GM23338 (cell line): Measurements from ENCODE around the gene KAZN. TPM values are rescaled to one million over a fixed set of nuclear protein-coding genes. Genes with fewer than 3 reads are reported as not detected.

Experiments
- ATAC-seq: fragments of 200-7000 bp; cut with Tn5 transposase; 3 replicates; pipeline ENCODE4 v1.9.1; 2020
- DNase-seq: peaks from one replicate; pipeline ENCODE4 v3.0.0-alpha.2; 2015; ENCODE audit warnings: low spot score
- H2AFZ ChIP-seq: fragments of 200-600 bp; sonication (generic); 2 replicates; pipeline ENCODE4 v1.8.0; 2016; ENCODE audit warnings: antibody characterized with exemption, mild to moderate bottlenecking, moderate library complexity
- H3F3A ChIP-seq: fragments of 200-600 bp; sonication (generic); replicated peaks from 2 replicates; pipeline ENCODE4 v1.8.0; 2017; ENCODE audit warnings: antibody characterized with exemption, mixed run types, low read depth
- H3K27ac ChIP-seq: fragments of 200-600 bp; sonication (generic); 2 replicates; pipeline ENCODE4 v1.6.1; 2016; ENCODE audit warnings: low read depth
- H3K27me3 ChIP-seq: fragments of 200-600 bp; sonication (generic); 2 replicates; pipeline ENCODE4 v1.8.0; 2016; ENCODE audit warnings: mild to moderate bottlenecking, mixed run types, moderate library complexity; ENCODE audit not compliant: insufficient read depth
- H3K36me3 ChIP-seq: fragments of 200-600 bp; sonication (generic); 2 replicates; pipeline ENCODE4 v1.8.0; 2016; ENCODE audit warnings: mild to moderate bottlenecking; ENCODE audit not compliant: insufficient read depth
- H3K4me1 ChIP-seq: fragments of 200-600 bp; sonication (generic); 2 replicates; pipeline ENCODE4 v1.8.0; 2016; ENCODE audit warnings: mild to moderate bottlenecking, moderate library complexity; ENCODE audit not compliant: insufficient read depth
- H3K4me2 ChIP-seq: fragments of 200-600 bp; sonication (generic); 2 replicates; pipeline ENCODE4 v1.7.1; 2017; ENCODE audit warnings: mixed run types
- H3K4me3 ChIP-seq: fragments of 200-600 bp; sonication (generic); 2 replicates; pipeline ENCODE4 v1.6.1; 2016; ENCODE audit warnings: mixed run types
- H3K79me2 ChIP-seq: fragments of 200-600 bp; sonication (generic); replicated peaks from 2 replicates; pipeline ENCODE4 v1.8.0; 2017; ENCODE audit warnings: mild to moderate bottlenecking; ENCODE audit not compliant: insufficient read depth
- H3K9me2 ChIP-seq: fragments of 200-600 bp; sonication (generic); 2 replicates; pipeline ENCODE4 v1.8.0; 2017; ENCODE audit not compliant: insufficient read depth
- H4K20me1 ChIP-seq: fragments of 200-600 bp; sonication (generic); replicated peaks from 2 replicates; pipeline ENCODE4 v1.8.0; 2017; ENCODE audit warnings: mild to moderate bottlenecking; ENCODE audit not compliant: insufficient read depth
- H3K27ac Mint-ChIP-seq: 2 replicates; pipeline ENCODE4 v1.8.0; 2020; ENCODE audit warnings: inconsistent platforms, mild to moderate bottlenecking, moderate library complexity, mixed read lengths
- H3K27me3 Mint-ChIP-seq: 3 replicates; pipeline ENCODE4 v1.8.0; 2022; ENCODE audit warnings: low read depth, mild to moderate bottlenecking, moderate library complexity, mixed read lengths, inconsistent platforms; ENCODE audit not compliant: insufficient read depth, poor library complexity
- H3K36me3 Mint-ChIP-seq: 3 replicates; pipeline ENCODE4 v1.8.0; 2021; ENCODE audit warnings: low read depth, mild to moderate bottlenecking, inconsistent platforms, moderate library complexity, mixed read lengths
- H3K4me1 Mint-ChIP-seq: 3 replicates; pipeline ENCODE4 v1.8.0; 2020; ENCODE audit warnings: mild to moderate bottlenecking, inconsistent platforms, mixed read lengths
- H3K4me3 Mint-ChIP-seq: 3 replicates; pipeline ENCODE4 v1.8.0; 2021; ENCODE audit warnings: moderate library complexity, mild to moderate bottlenecking, inconsistent platforms, mixed read lengths
- H3K9me3 Mint-ChIP-seq: 3 replicates; pipeline ENCODE4 v1.8.0; 2020; ENCODE audit warnings: moderate library complexity, mild to moderate bottlenecking, inconsistent platforms, mixed read lengths
- JUNB ChIP-seq: IDR thresholded peaks from one replicate; pipeline ENCODE4 v1.6.1; 2016; ENCODE audit warnings: antibody characterized with exemption; ENCODE audit not compliant: unreplicated experiment
- POLR2AphosphoS5 ChIP-seq: IDR thresholded peaks from 2 replicates; pipeline ENCODE4 v1.6.1; 2016; ENCODE audit warnings: antibody characterized with exemption, low read depth
- ZNF331 ChIP-seq: fragments of 250-450 bp; sonication (Bioruptor Pico); IDR thresholded peaks from 2 replicates; pipeline ENCODE4 v1.5.0; 2020; ENCODE audit warnings: low read depth, mild to moderate bottlenecking, moderate library complexity
- ZNF462 ChIP-seq: fragments of 250-450 bp; sonication (Bioruptor Pico); IDR thresholded peaks from 2 replicates; pipeline ENCODE4 v1.5.0; 2020; ENCODE audit warnings: mild to moderate bottlenecking, moderate library complexity
- polyA plus RNA-seq: library from polyadenylated mRNA; unstranded; fragments of >200 nt; fragmentation: Nextera tagmentation; extraction: Ambion mirVana; gene quantifications from 2 replicates; pipeline ENCODE4 v1.2.1, GENCODE V29; 2016
- total RNA-seq: library from RNA; depleted of rRNA; stranded (reverse); fragments of >200 nt; shearing (Covaris generic); gene quantifications from 2 replicates; pipeline ENCODE4 v1.2.3, GENCODE V29; 2014
- TF ChIP-seq, protein P1 (sequence below): IDR thresholded peaks from one replicate; pipeline ENCODE4 v1.6.1; 2018; ENCODE audit warnings: antibody characterized with exemption; ENCODE audit not compliant: unreplicated experiment

KAZN gene
- total and polyA plus RNA-seq, 2 experiments from 2014 or later: 9.9 to 15.0 TPM

GRCh38 chr1:15068997-15069396 lies 470.5 kb downstream of the KAZN start (continued):
- no peak for TF ChIP-seq ZNF462
- TF ChIP-seq POLR2AphosphoS5: no peak
- no peak for TF ChIP-seq ZNF331 (CRISPR knock-in tag)

DNA sequence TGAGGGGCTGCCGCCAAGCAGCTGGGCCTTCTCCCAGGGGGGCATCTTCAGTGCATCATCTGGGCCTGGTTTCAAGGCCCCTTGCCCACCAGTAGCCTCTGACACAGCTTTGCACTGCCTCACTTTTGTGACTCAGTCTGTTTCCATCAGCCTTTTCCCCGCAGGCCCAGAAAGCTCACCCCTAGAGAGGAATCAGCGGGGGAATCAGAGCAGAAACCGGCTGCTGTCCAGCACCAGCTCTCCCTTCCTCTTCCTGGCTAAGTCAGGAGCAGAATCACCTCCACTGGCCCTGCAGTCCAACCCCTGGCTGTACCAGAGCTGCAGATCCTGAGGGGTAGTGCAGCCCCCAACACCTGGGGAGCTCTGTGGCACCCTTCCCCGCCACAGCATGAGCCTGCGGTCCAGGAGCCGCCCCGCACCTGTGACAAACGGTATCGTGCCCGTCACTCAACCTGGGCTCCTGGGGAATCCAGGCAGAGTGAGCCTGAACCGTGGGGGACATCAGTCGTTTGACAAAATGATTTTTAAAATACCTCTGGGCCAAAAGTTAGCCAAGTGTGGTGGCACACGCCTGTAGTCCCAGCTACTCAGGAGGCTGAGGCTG lies 471.8 kb downstream of the KAZN start:
- ATAC-seq: peak; percentile 42
- H3F3A ChIP-seq: no peaks in the 10 kb centered on the region
- H3K4me3 ChIP-seq: no peak overlapping the region
- no peaks in the 10 kb centered on the region for H4K20me1 ChIP-seq
- Mint-ChIP-seq H3K36me3 (no peaks in the 10 kb centered on the region), H3K9me3 (no peaks in the 10 kb centered on the region), H3K4me1 (no peaks in the 10 kb centered on the region; the same call in 2 of the 3 replicates), H3K27me3 (no peaks in the 10 kb centered on the region), H3K27ac (no peak overlapping the region), H3K4me3 (no peak overlapping the region)
- no peak overlapping the region for H3K27ac ChIP-seq
- H3K9me2 ChIP-seq: no peaks in the 10 kb centered on the region
- no peak overlapping the region for H2AFZ ChIP-seq
- no peaks in the 10 kb centered on the region for H3K27me3 ChIP-seq
- no peaks in the 10 kb centered on the region for H3K79me2 ChIP-seq
- H3K4me1 ChIP-seq: no peaks in the 10 kb centered on the region
- no peak for TF ChIP-seq JUNB
- TF ChIP-seq, protein P1, sequence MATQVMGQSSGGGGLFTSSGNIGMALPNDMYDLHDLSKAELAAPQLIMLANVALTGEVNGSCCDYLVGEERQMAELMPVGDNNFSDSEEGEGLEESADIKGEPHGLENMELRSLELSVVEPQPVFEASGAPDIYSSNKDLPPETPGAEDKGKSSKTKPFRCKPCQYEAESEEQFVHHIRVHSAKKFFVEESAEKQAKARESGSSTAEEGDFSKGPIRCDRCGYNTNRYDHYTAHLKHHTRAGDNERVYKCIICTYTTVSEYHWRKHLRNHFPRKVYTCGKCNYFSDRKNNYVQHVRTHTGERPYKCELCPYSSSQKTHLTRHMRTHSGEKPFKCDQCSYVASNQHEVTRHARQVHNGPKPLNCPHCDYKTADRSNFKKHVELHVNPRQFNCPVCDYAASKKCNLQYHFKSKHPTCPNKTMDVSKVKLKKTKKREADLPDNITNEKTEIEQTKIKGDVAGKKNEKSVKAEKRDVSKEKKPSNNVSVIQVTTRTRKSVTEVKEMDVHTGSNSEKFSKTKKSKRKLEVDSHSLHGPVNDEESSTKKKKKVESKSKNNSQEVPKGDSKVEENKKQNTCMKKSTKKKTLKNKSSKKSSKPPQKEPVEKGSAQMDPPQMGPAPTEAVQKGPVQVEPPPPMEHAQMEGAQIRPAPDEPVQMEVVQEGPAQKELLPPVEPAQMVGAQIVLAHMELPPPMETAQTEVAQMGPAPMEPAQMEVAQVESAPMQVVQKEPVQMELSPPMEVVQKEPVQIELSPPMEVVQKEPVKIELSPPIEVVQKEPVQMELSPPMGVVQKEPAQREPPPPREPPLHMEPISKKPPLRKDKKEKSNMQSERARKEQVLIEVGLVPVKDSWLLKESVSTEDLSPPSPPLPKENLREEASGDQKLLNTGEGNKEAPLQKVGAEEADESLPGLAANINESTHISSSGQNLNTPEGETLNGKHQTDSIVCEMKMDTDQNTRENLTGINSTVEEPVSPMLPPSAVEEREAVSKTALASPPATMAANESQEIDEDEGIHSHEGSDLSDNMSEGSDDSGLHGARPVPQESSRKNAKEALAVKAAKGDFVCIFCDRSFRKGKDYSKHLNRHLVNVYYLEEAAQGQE: peak; percentile 57
- no peak overlapping the region for H3K4me2 ChIP-seq
- DNase-seq: no peak
- no peaks in the 10 kb centered on the region for H3K36me3 ChIP-seq
